Activated T-helper 17 cell treated with anti-CD3 and anti-CD28 coated beads, Interleukin-2, amount 50 U/mL, for 72 hours (primary cell): ENCODE data around the gene GPX4. TPM values are rescaled to one million over a fixed set of nuclear protein-coding genes. Genes with fewer than 3 reads are reported as not detected.

Experiments
- ATAC-seq: fragments of 150-1000 bp; cut with Tn5 transposase; replicated peaks from 2 replicates; pipeline ENCODE4 v1.10.0; 2021; ENCODE audit warnings: mild to moderate bottlenecking, moderate library complexity
- H3K27ac Mint-ChIP-seq: one replicate; pipeline ENCODE4 v1.8.0; 2022; ENCODE audit warnings: mixed read lengths
- H3K27me3 Mint-ChIP-seq: one replicate; pipeline ENCODE4 v1.8.0; 2022; ENCODE audit warnings: mixed read lengths
- H3K36me3 Mint-ChIP-seq: one replicate; pipeline ENCODE4 v1.8.0; 2022; ENCODE audit warnings: low read depth, mild to moderate bottlenecking, mixed read lengths
- H3K4me1 Mint-ChIP-seq: one replicate; pipeline ENCODE4 v1.8.0; 2022; ENCODE audit warnings: mixed read lengths
- H3K4me3 Mint-ChIP-seq: one replicate; pipeline ENCODE4 v1.8.0; 2022; ENCODE audit warnings: mild to moderate bottlenecking, mixed read lengths
- H3K9me3 Mint-ChIP-seq: one replicate; pipeline ENCODE4 v1.8.0; 2022; ENCODE audit warnings: mixed read lengths
- total RNA-seq, 2 donors: library from RNA; stranded (reverse); gene quantifications; one replicate each; pipeline ENCODE4 v1.2.3, GENCODE V29; 2022

The GPX4 gene
- total RNA-seq, 2 donors from 2014 or later = 110 to 170 TPM

- H3K4me3 Mint-ChIP-seq = peak overlapping the region; percentile 87
- H3K27me3 Mint-ChIP-seq = no peaks in the 10 kb centered on the region
- peak; percentile 71 for ATAC-seq
- no peaks in the 10 kb centered on the region for H3K9me3 Mint-ChIP-seq
- peak overlapping the region; percentile 89 for H3K27ac Mint-ChIP-seq
- H3K36me3 Mint-ChIP-seq = peaks cover 46% of the 10 kb centered on the region
- H3K4me1 Mint-ChIP-seq = peaks cover 2% of the 10 kb centered on the region
Observed at GRCh38 chr19:1131718-1132551, 28.1 kb downstream of the GPX4 start.

- no peaks in the 10 kb centered on the region for H3K9me3 Mint-ChIP-seq
- ATAC-seq = peak; percentile 20
- no peaks in the 10 kb centered on the region for H3K27me3 Mint-ChIP-seq
- H3K4me1 Mint-ChIP-seq = no peaks in the 10 kb centered on the region
- H3K27ac Mint-ChIP-seq = peak overlapping the region; percentile 89
- H3K36me3 Mint-ChIP-seq = peaks cover 38% of the 10 kb centered on the region
- peak overlapping the region; percentile 87 for H3K4me3 Mint-ChIP-seq
Observed at GRCh38 chr19:1132552-1133383, 29.0 kb downstream of the GPX4 start.

GRCh38 chr19:1133471-1133929 is 29.7 kb downstream of the GPX4 start:
- H3K27ac Mint-ChIP-seq = peak overlapping the region; percentile 89
- no peaks in the 10 kb centered on the region for H3K27me3 Mint-ChIP-seq
- peaks cover 33% of the 10 kb centered on the region for H3K36me3 Mint-ChIP-seq
- H3K4me1 Mint-ChIP-seq = no peaks in the 10 kb centered on the region
- H3K4me3 Mint-ChIP-seq = peak overlapping the region; percentile 87
- ATAC-seq = peak; percentile 75
- H3K9me3 Mint-ChIP-seq = no peaks in the 10 kb centered on the region

- ATAC-seq = no peak
- Mint-ChIP-seq H3K9me3 (no peaks in the 10 kb centered on the region), H3K4me3 (peak overlapping the region; percentile 87), H3K27me3 (no peaks in the 10 kb centered on the region), H3K27ac (no peak overlapping the region), H3K4me1 (peaks cover 5% of the 10 kb centered on the region), H3K36me3 (peaks cover 26% of the 10 kb centered on the region)
Observed at GRCh38 chr19:1134431-1134830, 30.6 kb downstream of the GPX4 start.

- no peak overlapping the region for H3K4me3 Mint-ChIP-seq
- ATAC-seq = no peak
- no peaks in the 10 kb centered on the region for H3K9me3 Mint-ChIP-seq
- peaks cover 5% of the 10 kb centered on the region for H3K4me1 Mint-ChIP-seq
- H3K27ac Mint-ChIP-seq = no peak overlapping the region
- H3K27me3 Mint-ChIP-seq = no peaks in the 10 kb centered on the region
- H3K36me3 Mint-ChIP-seq = peaks cover 22% of the 10 kb centered on the region
Observed at GRCh38 chr19:1135454-1135853, 31.7 kb downstream of the GPX4 start.

GRCh38 chr19:1136201-1136600 is 32.4 kb downstream of the GPX4 start:
- Mint-ChIP-seq H3K27me3 (no peaks in the 10 kb centered on the region), H3K27ac (peak overlapping the region; percentile 53), H3K4me1 (peaks cover 5% of the 10 kb centered on the region), H3K9me3 (no peaks in the 10 kb centered on the region), H3K36me3 (peaks cover 17% of the 10 kb centered on the region), H3K4me3 (no peak overlapping the region)
- ATAC-seq = no peak

- Mint-ChIP-seq H3K27ac (peak overlapping the region; percentile 53), H3K4me3 (no peak overlapping the region)
- ATAC-seq = no peak
Observed at GRCh38 chr19:1136621-1137317, 33.0 kb downstream of the GPX4 start.

GRCh38 chr19:1138121-1138520 is 34.3 kb downstream of the GPX4 start:
- Mint-ChIP-seq H3K27ac (no peak overlapping the region), H3K4me1 (peaks cover 5% of the 10 kb centered on the region), H3K9me3 (no peaks in the 10 kb centered on the region), H3K36me3 (peaks cover 26% of the 10 kb centered on the region), H3K27me3 (no peaks in the 10 kb centered on the region), H3K4me3 (no peak overlapping the region)
- ATAC-seq = no peak

More at GRCh38 chr19:1136621-1137317, 33.0 kb downstream of the GPX4 start:
- Mint-ChIP-seq H3K27me3 (no peaks in the 10 kb centered on the region), H3K9me3 (no peaks in the 10 kb centered on the region), H3K4me1 (peaks cover 5% of the 10 kb centered on the region), H3K36me3 (peaks cover 17% of the 10 kb centered on the region)

- Mint-ChIP-seq H3K27me3 (no peaks in the 10 kb centered on the region), H3K27ac (no peak overlapping the region), H3K4me3 (no peak overlapping the region), H3K4me1 (peaks cover 5% of the 10 kb centered on the region), H3K9me3 (no peaks in the 10 kb centered on the region), H3K36me3 (peaks cover 28% of the 10 kb centered on the region)
- no peak for ATAC-seq
Observed at GRCh38 chr19:1139126-1139525, 35.3 kb downstream of the GPX4 start.

GRCh38 chr19:1140272-1141027 is 36.7 kb downstream of the GPX4 start:
- H3K9me3 Mint-ChIP-seq = no peaks in the 10 kb centered on the region

GRCh38 chr19:1141944-1142343 is 38.1 kb downstream of the GPX4 start:
- no peaks in the 10 kb centered on the region for H3K27me3 Mint-ChIP-seq
- peak; percentile 11 for ATAC-seq
- H3K4me3 Mint-ChIP-seq = no peak overlapping the region
- no peaks in the 10 kb centered on the region for H3K9me3 Mint-ChIP-seq
- peaks cover 13% of the 10 kb centered on the region for H3K4me1 Mint-ChIP-seq
- H3K36me3 Mint-ChIP-seq = peaks cover 38% of the 10 kb centered on the region
- no peak overlapping the region for H3K27ac Mint-ChIP-seq

More at GRCh38 chr19:1140272-1141027, 36.7 kb downstream of the GPX4 start:
- ATAC-seq = no peak
- H3K27ac Mint-ChIP-seq = no peak overlapping the region
- peaks cover 13% of the 10 kb centered on the region for H3K4me1 Mint-ChIP-seq
- H3K36me3 Mint-ChIP-seq = peaks cover 38% of the 10 kb centered on the region
- no peaks in the 10 kb centered on the region for H3K27me3 Mint-ChIP-seq
- H3K4me3 Mint-ChIP-seq = no peak overlapping the region

GRCh38 chr19:1143828-1144399 is 40.1 kb downstream of the GPX4 start:
- peaks cover 38% of the 10 kb centered on the region for H3K36me3 Mint-ChIP-seq
- ATAC-seq = no peak
- no peak overlapping the region for H3K4me3 Mint-ChIP-seq
- no peaks in the 10 kb centered on the region for H3K9me3 Mint-ChIP-seq
- H3K27ac Mint-ChIP-seq = peak overlapping the region; percentile 65
- peaks cover 11% of the 10 kb centered on the region for H3K4me1 Mint-ChIP-seq
- no peaks in the 10 kb centered on the region for H3K27me3 Mint-ChIP-seq

- H3K27ac Mint-ChIP-seq = peak overlapping the region; percentile 65
- H3K9me3 Mint-ChIP-seq = no peaks in the 10 kb centered on the region
- H3K36me3 Mint-ChIP-seq = peaks cover 39% of the 10 kb centered on the region
- H3K4me3 Mint-ChIP-seq = no peak overlapping the region
- H3K4me1 Mint-ChIP-seq = peaks cover 8% of the 10 kb centered on the region
- H3K27me3 Mint-ChIP-seq = no peaks in the 10 kb centered on the region
- ATAC-seq = no peak
Observed at GRCh38 chr19:1144741-1145140, 40.9 kb downstream of the GPX4 start.
